ENCODE data around the gene RNF214.

Gene RNF214

GRCh38 chr11:117238221-117238620 lies 5.8 kb downstream of the RNF214 start:
- TF ChIP-seq CSDC2 (CRISPR knock-in tag; IDR thresholded peaks at IDR 0.05) = no peak
- no peak for TF ChIP-seq ZNF565 (CRISPR knock-in tag; conservative IDR thresholded peaks at IDR 0.05; ENCODE audit: low read depth)
- TF ChIP-seq OSR1 (CRISPR knock-in tag; IDR thresholded peaks at IDR 0.05) = no peak
- TF ChIP-seq PATZ1 (CRISPR knock-in tag; IDR thresholded peaks at IDR 0.05; ENCODE audit: borderline replicate concordance) = no peak
- no peak for TF ChIP-seq POU6F1 (CRISPR knock-in tag; IDR thresholded peaks at IDR 0.05; ENCODE audit: borderline replicate concordance, low read depth)
- no peak for TF ChIP-seq CREB5 (CRISPR knock-in tag; IDR thresholded peaks at IDR 0.05; ENCODE audit: low read depth)
- TF ChIP-seq ESRRG (CRISPR knock-in tag; IDR thresholded peaks at IDR 0.05) = no peak
- TF ChIP-seq ARNTL (CRISPR knock-in tag; IDR thresholded peaks at IDR 0.05; ENCODE audit: borderline replicate concordance, low read depth) = no peak
- no peak for TF ChIP-seq ZFP30 (CRISPR knock-in tag; IDR thresholded peaks at IDR 0.05)
- no peak for TF ChIP-seq ZNF70 (CRISPR knock-in tag; IDR thresholded peaks at IDR 0.05)
- no peak for TF ChIP-seq TCF4 (CRISPR knock-in tag; IDR thresholded peaks at IDR 0.05; ENCODE audit: borderline replicate concordance)
- no peak for TF ChIP-seq PPARA (CRISPR knock-in tag; IDR thresholded peaks at IDR 0.05; ENCODE audit: borderline replicate concordance)
- no peak for TF ChIP-seq TSHZ2 (CRISPR knock-in tag; IDR thresholded peaks at IDR 0.05)
- TF ChIP-seq CSRNP3 (CRISPR knock-in tag; IDR thresholded peaks at IDR 0.05) = no peak
- no peak for TF ChIP-seq GLIS3 (CRISPR knock-in tag; IDR thresholded peaks at IDR 0.05)
- no peak for TF ChIP-seq ZFP3 (CRISPR knock-in tag; IDR thresholded peaks at IDR 0.05)
- no peak for ATAC-seq

GRCh38 chr11:117239295-117239694 lies 6.8 kb downstream of the RNF214 start:
- TF ChIP-seq ZC3H10 (CRISPR knock-in tag; IDR thresholded peaks at IDR 0.05) (0 out of 2 replicates have a peak, but pooled peaks have one; percentile 12), PATZ1 (CRISPR knock-in tag; IDR thresholded peaks at IDR 0.05; ENCODE audit: borderline replicate concordance) (no peak), BACH2 (CRISPR knock-in tag; IDR thresholded peaks at IDR 0.05; ENCODE audit: borderline replicate concordance) (no peak)
- peak; percentile 100 for ATAC-seq

GRCh38 chr11:117248341-117248740 lies 15.9 kb downstream of the RNF214 start:
- no peak for ATAC-seq
- TF ChIP-seq ZFP3 (CRISPR knock-in tag; IDR thresholded peaks at IDR 0.05) = no peak
- no peak for TF ChIP-seq ZFP30 (CRISPR knock-in tag; IDR thresholded peaks at IDR 0.05)
- no peak for TF ChIP-seq OSR1 (CRISPR knock-in tag; IDR thresholded peaks at IDR 0.05)
- no peak for TF ChIP-seq ZC3H10 (CRISPR knock-in tag; IDR thresholded peaks at IDR 0.05)
- no peak for TF ChIP-seq ZNF565 (CRISPR knock-in tag; conservative IDR thresholded peaks at IDR 0.05; ENCODE audit: low read depth)
- TF ChIP-seq POU6F1 (CRISPR knock-in tag; IDR thresholded peaks at IDR 0.05; ENCODE audit: borderline replicate concordance, low read depth) = no peak
- no peak for TF ChIP-seq CREB5 (CRISPR knock-in tag; IDR thresholded peaks at IDR 0.05; ENCODE audit: low read depth)
- TF ChIP-seq TCF4 (CRISPR knock-in tag; IDR thresholded peaks at IDR 0.05; ENCODE audit: borderline replicate concordance) = no peak
- TF ChIP-seq TSHZ2 (CRISPR knock-in tag; IDR thresholded peaks at IDR 0.05) = no peak
- no peak for TF ChIP-seq CSDC2 (CRISPR knock-in tag; IDR thresholded peaks at IDR 0.05)
- no peak for TF ChIP-seq SNAI2 (CRISPR knock-in tag; IDR thresholded peaks at IDR 0.05)

Data from SK-N-SH treated with all-trans-retinoic acid at 6 μM for 48 hours (cell line).